GM10266 (cell line): Measurements from ENCODE around the gene EML4.

ENCODE experiments used
- DNase-seq: peaks from one replicate; pipeline ENCODE4 v3.0.0; 2012; ENCODE audit errors: extremely low spot score
- TF ChIP-seq, protein P1 (sequence below): IDR thresholded peaks from 2 replicates; pipeline ENCODE4 v1.5.1; 2012; ENCODE audit warnings: mild to moderate bottlenecking, low read depth; ENCODE audit not compliant: control insufficient read depth, insufficient read depth; ENCODE audit errors: missing control alignments

Gene EML4

DNA sequence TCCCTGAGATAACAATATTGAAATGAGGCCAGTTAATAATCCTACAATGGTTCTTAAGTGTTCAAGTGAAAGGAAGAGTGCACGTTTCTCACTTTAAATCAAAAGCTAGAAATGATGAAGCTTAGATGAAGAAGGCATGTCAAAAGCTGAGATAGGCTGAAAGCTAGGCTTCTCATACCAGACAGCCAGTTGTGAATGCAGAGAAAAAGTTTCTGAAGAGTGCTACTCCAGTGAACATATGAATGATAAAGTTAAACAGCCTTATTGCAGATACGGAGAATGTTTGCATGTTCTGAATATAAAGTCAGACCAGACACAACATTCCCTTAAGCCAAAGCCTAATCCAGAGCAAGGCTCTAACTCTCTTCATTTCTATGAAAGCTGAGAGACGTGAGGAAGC is 51.4 kb downstream of the EML4 start:
- no peak for DNase-seq
- TF ChIP-seq, protein P1, sequence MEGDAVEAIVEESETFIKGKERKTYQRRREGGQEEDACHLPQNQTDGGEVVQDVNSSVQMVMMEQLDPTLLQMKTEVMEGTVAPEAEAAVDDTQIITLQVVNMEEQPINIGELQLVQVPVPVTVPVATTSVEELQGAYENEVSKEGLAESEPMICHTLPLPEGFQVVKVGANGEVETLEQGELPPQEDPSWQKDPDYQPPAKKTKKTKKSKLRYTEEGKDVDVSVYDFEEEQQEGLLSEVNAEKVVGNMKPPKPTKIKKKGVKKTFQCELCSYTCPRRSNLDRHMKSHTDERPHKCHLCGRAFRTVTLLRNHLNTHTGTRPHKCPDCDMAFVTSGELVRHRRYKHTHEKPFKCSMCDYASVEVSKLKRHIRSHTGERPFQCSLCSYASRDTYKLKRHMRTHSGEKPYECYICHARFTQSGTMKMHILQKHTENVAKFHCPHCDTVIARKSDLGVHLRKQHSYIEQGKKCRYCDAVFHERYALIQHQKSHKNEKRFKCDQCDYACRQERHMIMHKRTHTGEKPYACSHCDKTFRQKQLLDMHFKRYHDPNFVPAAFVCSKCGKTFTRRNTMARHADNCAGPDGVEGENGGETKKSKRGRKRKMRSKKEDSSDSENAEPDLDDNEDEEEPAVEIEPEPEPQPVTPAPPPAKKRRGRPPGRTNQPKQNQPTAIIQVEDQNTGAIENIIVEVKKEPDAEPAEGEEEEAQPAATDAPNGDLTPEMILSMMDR, result no peak

DNA sequence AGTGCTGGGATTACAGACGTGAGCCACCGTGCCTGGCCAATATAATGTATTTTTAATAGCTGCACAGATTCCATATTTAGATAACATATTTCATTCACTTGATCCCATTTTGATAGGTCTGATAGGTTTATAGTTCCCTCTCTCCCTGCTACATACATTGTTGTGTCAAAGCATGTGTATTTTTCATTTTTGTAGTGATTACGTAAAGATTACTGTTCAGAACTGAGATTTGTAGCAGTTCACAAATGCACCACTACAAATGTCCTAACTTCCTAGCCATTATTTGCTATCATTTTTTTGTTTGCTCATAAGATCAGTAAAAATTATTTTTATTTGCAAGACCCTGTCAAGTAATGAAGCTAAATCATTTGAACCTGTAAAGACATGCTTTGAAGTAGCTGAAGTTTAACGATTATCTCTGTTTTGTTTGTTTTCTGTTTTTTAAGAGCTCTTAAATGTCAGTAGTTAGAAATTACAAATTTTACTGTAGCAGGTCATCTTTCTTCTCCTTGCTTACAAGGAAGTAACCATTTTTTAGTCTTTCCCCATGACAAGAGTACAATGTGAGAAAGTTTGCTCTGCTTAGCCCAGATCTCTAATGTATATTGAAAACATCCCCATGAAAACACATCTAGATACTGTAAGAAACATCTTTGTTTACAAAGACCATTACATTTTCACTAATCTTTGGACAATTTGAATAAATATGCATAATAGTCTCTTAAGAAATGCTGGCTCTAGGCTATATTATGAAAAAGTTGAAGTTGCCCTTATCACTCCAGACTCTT is 54.1 kb downstream of the EML4 start:
- no peak for DNase-seq
- TF ChIP-seq, protein P1, result no peak

DNA sequence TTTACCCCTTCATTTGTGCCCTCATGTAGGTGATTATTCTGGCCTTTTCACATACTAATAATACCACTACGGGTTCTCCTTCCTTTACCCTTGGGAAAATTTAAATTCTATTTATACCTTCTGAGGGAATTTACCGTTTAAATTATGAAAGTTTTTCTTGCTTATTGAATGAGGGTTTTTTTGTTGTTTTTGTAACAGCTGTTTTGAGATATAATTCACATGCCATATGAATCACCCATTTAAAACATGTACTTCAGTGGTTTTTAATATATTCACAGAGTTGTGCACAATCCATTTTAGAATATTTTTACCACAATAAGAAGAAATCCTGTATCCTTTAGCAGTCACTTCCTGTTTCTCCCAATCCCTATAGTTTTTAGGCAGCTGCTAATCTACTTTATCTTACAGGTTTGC is 54.7 kb downstream of the EML4 start:
- TF ChIP-seq, protein P1, result no peak
- DNase-seq, result no peak

DNA sequence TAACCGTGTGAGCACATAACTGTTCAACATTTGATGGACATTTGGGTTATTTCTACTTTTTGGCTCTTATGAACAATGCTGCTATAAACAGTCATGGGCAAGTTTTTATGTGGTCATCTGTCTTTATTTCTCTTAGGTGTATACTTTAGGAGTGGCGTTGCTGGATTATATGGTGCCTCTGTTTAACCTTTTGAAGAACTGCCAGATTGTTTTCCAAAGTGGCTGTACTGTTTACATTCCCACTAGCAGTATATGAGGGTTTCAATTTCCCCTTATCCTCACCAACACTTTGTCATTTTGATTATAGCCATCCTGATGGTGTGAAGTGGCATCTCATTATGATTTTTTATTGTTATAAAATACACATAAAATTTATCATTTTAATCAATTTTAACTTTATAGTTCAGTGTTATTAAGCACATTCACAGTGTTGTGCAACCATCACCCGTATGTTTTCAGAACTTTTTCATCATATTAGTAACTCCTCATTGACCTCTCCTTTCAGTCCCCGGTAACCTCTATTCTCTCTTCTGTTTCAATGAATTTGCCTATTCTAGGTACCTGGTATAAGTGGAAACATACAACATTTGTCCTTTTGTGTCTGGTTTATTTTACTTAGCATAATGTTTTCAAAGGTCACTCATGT is 55.4 kb downstream of the EML4 start:
- TF ChIP-seq, protein P1, result no peak
- no peak for DNase-seq

DNA sequence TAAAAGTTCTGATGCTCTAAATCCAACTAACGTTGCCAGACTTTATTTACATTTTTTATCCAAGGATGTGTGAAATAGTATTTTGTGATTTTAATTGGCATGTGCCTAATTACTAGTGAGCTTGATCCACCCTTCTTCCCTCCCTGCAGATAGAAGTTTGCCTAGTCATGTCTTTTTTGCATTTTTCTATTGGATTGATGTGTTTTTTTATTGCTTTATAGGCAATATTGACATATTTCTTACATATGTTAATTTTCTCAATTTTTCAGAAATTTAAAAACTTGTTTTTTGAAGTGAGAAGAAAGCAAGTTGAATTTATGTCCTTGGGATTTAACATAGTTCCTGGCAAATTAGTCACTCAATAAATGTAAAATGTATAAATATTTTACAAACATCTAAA is 56.4 kb downstream of the EML4 start:
- no peak for DNase-seq
- TF ChIP-seq, protein P1, result no peak

DNA sequence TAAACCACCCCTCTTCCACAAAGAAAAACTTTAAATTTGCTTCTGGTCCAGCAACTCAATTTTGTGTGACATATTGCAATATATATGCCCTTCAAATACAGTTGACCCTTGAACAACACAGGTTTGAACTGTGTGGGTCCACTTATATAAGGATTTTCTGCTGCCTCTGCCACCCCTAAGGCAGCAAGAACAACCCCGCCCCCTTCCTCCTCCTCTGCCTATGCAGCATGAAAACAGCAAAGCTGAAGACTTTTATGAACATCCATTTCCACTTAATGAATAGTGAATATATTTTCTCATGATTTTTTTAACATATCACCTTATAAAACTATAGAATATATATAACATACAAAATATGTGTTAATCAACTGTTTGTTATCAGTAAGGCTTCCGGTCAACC is 58.3 kb downstream of the EML4 start:
- DNase-seq, result no peak
- TF ChIP-seq, protein P1, result no peak

DNA sequence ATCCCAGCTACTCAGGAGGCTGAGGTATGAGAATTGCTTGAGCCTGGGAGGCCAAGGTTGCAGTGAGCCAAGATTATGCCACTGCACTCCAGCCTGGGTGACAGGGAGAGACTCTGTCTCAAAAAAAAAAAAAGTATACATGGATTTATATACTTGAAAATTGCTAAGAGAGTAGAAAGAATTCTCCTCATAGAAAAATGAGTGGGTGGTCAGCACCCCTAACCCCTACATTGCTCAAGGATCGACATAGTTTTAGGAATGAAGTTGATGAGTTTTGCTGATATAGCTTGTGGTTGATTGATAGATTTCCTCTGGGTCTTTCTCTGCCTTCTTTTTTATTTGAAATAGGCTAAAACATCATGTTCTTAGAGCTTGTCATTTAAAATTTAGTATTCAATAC is 58.9 kb downstream of the EML4 start:
- DNase-seq, result no peak
- TF ChIP-seq, protein P1, result no peak
